WTC11 (cell line): Measurements from ENCODE around the gene USP47. TPM values are rescaled to one million over a fixed set of nuclear protein-coding genes. Genes with fewer than 3 reads are reported as not detected.

Source experiments
- ATAC-seq: fragments of 200-7000 bp; cut with Tn5 transposase; 2 replicates; pipeline ENCODE4 v1.10.0; 2021; ENCODE audit warnings: mild to moderate bottlenecking, moderate library complexity
- CTCF ChIA-PET: fragments of 300-600 bp; sonication (Branson Sonifier 250); formaldehyde crosslinking; loops from one replicate; lab custom pipeline; 2021; ENCODE audit warnings: antibody characterized with exemption; lab: Charles Lee
- POLR2A ChIA-PET: fragments of 350-600 bp; sonication (Branson Sonifier 250); formaldehyde crosslinking; loops from one replicate; lab custom pipeline; 2021; ENCODE audit warnings: antibody characterized with exemption; lab: Charles Lee
- DNase-seq: peaks from one replicate; pipeline ENCODE4 v3.0.0; 2021; ENCODE audit warnings: low spot score
- H3K27ac Mint-ChIP-seq: 2 replicates; pipeline ENCODE4 v1.8.0; 2021; ENCODE audit warnings: mixed read lengths
- H3K27me3 Mint-ChIP-seq: 2 replicates; pipeline ENCODE4 v1.8.0; 2021; ENCODE audit warnings: low read depth, mild to moderate bottlenecking, moderate library complexity, mixed read lengths
- H3K36me3 Mint-ChIP-seq: 2 replicates; pipeline ENCODE4 v1.8.0; 2021; ENCODE audit warnings: mixed read lengths
- H3K4me1 Mint-ChIP-seq: 2 replicates; pipeline ENCODE4 v1.8.0; 2022; ENCODE audit warnings: mixed read lengths
- H3K4me3 Mint-ChIP-seq: 2 replicates; pipeline ENCODE4 v1.8.0; 2021; ENCODE audit warnings: mild to moderate bottlenecking, moderate library complexity, mixed read lengths
- H3K9me3 Mint-ChIP-seq: 2 replicates; pipeline ENCODE4 v1.8.0; 2021; ENCODE audit warnings: mixed read lengths
- ATF1 ChIP-seq: sonication (generic); formaldehyde crosslinking; IDR thresholded peaks from 2 replicates; pipeline ENCODE4 v1.8.1; 2023; ENCODE audit warnings: mild to moderate bottlenecking, moderate library complexity, missing genetic modification reagents
- GABPB1 ChIP-seq: sonication (generic); formaldehyde crosslinking; IDR thresholded peaks from 2 replicates; pipeline ENCODE4 v1.8.1; 2023; ENCODE audit warnings: mild to moderate bottlenecking, missing genetic modification reagents
- GTF2I ChIP-seq: fragments of 250-450 bp; sonication (Bioruptor Pico); conservative IDR thresholded peaks from 2 replicates; pipeline ENCODE4 v1.4.0; 2021; ENCODE audit warnings: mild to moderate bottlenecking
- MXD4 ChIP-seq: fragments of 250-450 bp; sonication (Bioruptor Pico); IDR thresholded peaks from 2 replicates; pipeline ENCODE4 v1.8.0; 2021; ENCODE audit warnings: mild to moderate bottlenecking, moderate library complexity, borderline replicate concordance
- MYBL2 ChIP-seq: sonication (generic); formaldehyde crosslinking; IDR thresholded peaks from 2 replicates; pipeline ENCODE4 v1.8.1; 2023; ENCODE audit warnings: mild to moderate bottlenecking, moderate library complexity, missing genetic modification reagents
- NFYB ChIP-seq: sonication (generic); formaldehyde crosslinking; conservative IDR thresholded peaks from 2 replicates; pipeline ENCODE4 v1.8.0; 2022; ENCODE audit warnings: low read depth, missing genetic modification reagents
- NR3C1 ChIP-seq: sonication (generic); formaldehyde crosslinking; conservative IDR thresholded peaks from 2 replicates; pipeline ENCODE4 v1.8.1; 2023; ENCODE audit warnings: low read depth, mild to moderate bottlenecking, missing genetic modification reagents
- TEAD1 ChIP-seq: sonication (generic); formaldehyde crosslinking; IDR thresholded peaks from 2 replicates; pipeline ENCODE4 v1.8.0; 2022; ENCODE audit warnings: mild to moderate bottlenecking, missing genetic modification reagents
- ZNF121 ChIP-seq: sonication (generic); formaldehyde crosslinking; IDR thresholded peaks from 2 replicates; pipeline ENCODE4 v1.8.0; 2023; ENCODE audit warnings: missing genetic modification reagents
- ZNF219 ChIP-seq: sonication (generic); formaldehyde crosslinking; IDR thresholded peaks from 2 replicates; pipeline ENCODE4 v1.8.0; 2023; ENCODE audit warnings: missing genetic modification reagents, mild to moderate bottlenecking, borderline replicate concordance
- total RNA-seq: library from RNA; stranded (reverse); gene quantifications from 3 replicates; pipeline ENCODE4 v1.2.3, GENCODE V29; 2021
- TF ChIP-seq, protein P1 (sequence below): fragments of 250-450 bp; sonication (Bioruptor Pico); conservative IDR thresholded peaks from 2 replicates; pipeline ENCODE4 v1.9.0; 2021; ENCODE audit warnings: mild to moderate bottlenecking
- TF ChIP-seq, protein P2 (sequence below): sonication (generic); formaldehyde crosslinking; IDR thresholded peaks from 2 replicates; pipeline ENCODE4 v1.8.1; 2022; ENCODE audit warnings: low read depth, mild to moderate bottlenecking, moderate library complexity, missing genetic modification reagents, borderline replicate concordance
- TF ChIP-seq, protein P3 (sequence below): sonication (generic); formaldehyde crosslinking; IDR thresholded peaks from 2 replicates; pipeline ENCODE4 v1.8.1; 2022; ENCODE audit warnings: mild to moderate bottlenecking, moderate library complexity, missing genetic modification reagents
- TF ChIP-seq, protein P4 (sequence below): sonication (generic); formaldehyde crosslinking; IDR thresholded peaks from 2 replicates; pipeline ENCODE4 v1.8.1; 2023; ENCODE audit warnings: mild to moderate bottlenecking, moderate library complexity, missing genetic modification reagents

Gene USP47
- total RNA-seq, 1 experiment from 2014 or later: 19.7 TPM

DNA sequence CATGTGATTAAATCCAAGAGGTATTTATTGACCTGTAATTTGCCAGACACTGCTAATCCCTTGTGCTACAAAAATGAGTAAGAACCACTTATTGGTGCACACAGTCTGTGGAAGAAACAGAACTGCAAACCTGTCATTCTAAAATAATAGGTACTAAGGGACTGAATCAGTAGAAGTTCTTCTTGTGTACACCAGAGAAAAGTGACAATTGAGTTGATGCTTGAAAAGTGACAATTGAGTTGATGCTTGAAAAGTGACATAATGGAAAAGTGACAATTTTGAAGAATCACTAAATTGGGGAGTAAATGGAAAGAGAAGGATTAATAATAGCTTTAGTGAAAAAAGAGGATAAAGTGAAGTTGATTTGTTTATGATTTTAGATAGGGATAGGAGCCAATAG lies 110.3 kb downstream of the USP47 start (continued):
- TF ChIP-seq, protein P1, sequence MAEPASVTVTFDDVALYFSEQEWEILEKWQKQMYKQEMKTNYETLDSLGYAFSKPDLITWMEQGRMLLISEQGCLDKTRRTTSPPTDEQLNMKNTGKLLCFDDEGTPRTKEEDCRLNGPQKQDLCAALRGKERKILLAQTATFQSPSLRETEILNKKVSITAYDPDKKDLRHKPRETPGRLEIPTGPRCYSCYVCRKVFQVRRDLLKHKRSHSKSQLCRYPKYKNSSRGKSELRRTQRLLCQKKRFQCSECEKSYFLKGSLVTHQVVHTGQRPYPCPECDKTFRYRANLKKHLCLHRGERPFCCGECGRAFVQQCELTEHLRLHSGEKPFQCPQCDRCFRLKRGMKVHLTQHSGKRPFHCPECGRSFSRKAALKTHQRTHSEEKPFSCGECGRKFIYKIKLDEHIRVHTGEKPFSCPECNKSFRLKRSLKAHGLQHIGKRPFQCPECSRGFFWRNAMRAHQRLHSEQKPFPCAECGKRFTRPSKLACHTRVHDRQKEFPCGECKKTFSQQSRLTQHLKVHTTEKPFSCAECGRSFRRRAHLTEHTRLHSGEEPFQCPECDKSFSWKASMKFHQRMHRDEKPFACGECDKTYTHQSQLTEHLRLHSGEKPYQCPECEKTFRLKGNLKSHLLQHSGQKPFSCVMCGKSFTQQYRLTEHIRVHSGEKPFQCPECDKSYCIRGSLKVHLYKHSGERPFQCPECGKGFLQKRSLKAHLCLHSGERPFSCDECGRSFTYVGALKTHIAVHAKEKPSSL (CRISPR knock-in tag): no peak
- TF ChIP-seq GABPB1 (CRISPR knock-in tag): no peak
- TF ChIP-seq ZNF219 (CRISPR knock-in tag): no peak
- TF ChIP-seq MYBL2 (CRISPR knock-in tag): no peak
- TF ChIP-seq GTF2I (CRISPR knock-in tag): no peak
- TF ChIP-seq, protein P2, sequence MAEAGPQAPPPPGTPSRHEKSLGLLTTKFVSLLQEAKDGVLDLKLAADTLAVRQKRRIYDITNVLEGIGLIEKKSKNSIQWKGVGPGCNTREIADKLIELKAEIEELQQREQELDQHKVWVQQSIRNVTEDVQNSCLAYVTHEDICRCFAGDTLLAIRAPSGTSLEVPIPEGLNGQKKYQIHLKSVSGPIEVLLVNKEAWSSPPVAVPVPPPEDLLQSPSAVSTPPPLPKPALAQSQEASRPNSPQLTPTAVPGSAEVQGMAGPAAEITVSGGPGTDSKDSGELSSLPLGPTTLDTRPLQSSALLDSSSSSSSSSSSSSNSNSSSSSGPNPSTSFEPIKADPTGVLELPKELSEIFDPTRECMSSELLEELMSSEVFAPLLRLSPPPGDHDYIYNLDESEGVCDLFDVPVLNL (CRISPR knock-in tag): no peak
- TF ChIP-seq, protein P3, sequence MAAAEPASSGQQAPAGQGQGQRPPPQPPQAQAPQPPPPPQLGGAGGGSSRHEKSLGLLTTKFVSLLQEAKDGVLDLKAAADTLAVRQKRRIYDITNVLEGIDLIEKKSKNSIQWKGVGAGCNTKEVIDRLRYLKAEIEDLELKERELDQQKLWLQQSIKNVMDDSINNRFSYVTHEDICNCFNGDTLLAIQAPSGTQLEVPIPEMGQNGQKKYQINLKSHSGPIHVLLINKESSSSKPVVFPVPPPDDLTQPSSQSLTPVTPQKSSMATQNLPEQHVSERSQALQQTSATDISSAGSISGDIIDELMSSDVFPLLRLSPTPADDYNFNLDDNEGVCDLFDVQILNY (CRISPR knock-in tag): no peak
- TF ChIP-seq, all 79 proteins: peak for 0

DNA sequence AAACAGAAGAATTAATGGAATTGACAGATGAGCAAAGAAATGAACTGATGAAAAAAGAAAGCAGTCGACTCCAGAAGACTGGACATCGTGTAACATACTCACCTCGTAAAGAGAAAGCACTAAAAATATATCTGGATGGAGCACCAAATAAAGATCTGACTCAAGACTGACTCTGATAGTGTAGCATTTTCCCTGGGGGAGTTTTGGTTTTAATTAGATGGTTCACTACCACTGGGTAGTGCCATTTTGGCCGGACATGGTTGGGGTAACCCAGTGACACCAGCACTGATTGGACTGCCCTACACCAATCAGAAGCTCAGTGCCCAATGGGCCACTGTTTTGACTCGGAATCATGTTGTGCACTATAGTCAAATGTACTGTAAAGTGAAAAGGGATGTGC lies 114.2 kb downstream of the USP47 start:
- ATAC-seq: no peak
- no peak for DNase-seq
- H3K9me3 Mint-ChIP-seq: 0 out of 2 replicates have a peak, but pooled peaks cover 1% of the 10 kb centered on the region
- H3K4me3 Mint-ChIP-seq: no peak overlapping the region
- H3K27ac Mint-ChIP-seq: no peak overlapping the region
- H3K36me3 Mint-ChIP-seq: peaks cover 29% of the 10 kb centered on the region
- H3K27me3 Mint-ChIP-seq: no peaks in the 10 kb centered on the region
- POLR2A ChIA-PET: no interaction called here
- TF ChIP-seq TEAD1 (CRISPR knock-in tag) (no peak), ATF1 (CRISPR knock-in tag) (no peak)
- peaks cover 9% of the 10 kb centered on the region for H3K4me1 Mint-ChIP-seq
- CTCF ChIA-PET: interaction anchor here (1.5 to 2.5 kb wide), 3 partner anchors 11 to 25 kb away, joined by 4 to 13 read pairs (median 4); no protein-coding TSS in a partner anchor

DNA sequence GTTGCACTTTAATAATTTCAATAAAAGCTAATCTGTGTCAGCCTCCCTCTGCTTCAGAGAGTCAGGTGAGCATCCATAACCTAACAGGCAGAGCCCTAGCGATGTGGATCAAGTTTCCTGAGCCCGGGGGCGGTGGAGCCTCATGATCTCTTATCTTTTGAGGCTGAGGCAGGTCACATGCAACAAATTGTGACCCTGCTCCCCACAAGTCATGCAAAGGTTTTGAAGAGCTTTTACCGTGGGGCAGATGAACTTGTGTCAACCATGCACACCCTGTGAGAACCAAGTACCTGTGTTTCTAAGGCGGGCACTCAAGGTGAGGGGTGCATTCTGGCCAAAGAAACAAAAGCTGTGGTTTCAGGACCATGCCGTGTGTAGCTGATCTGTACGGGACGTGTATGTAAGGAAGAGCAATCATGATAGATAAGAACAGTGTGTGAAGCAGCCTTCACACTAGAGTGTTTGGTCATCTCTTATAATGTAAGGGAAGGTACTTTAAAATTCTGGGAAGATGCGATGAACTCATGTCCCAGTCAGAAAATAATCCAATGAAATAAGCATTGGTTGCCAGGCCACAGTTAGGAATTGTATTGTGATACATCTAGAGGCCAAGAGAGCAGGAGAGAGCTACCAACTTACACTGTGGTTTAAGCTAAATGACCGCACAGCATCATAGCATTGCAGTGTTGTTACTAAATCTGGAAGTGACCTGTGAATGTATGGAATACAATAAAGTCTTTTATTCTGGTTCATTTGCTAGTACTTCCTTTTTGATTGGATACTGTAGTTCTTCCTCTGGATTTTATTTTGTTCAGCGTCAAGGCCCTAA lies 116.8 kb downstream of the USP47 start:
- ChIA-PET POLR2A (no interaction called here), CTCF (interaction anchor here (1.1 to 2.0 kb wide), 2 partner anchors 8 to 86 kb away, joined by 4 to 14 read pairs; no protein-coding TSS in a partner anchor)
- 0 out of 2 replicates have a peak, but pooled peaks cover 4% of the 10 kb centered on the region for H3K9me3 Mint-ChIP-seq
- H3K4me3 Mint-ChIP-seq: no peak overlapping the region
- no peaks in the 10 kb centered on the region for H3K27me3 Mint-ChIP-seq
- H3K36me3 Mint-ChIP-seq: peaks cover 19% of the 10 kb centered on the region
- ATAC-seq: no peak
- H3K27ac Mint-ChIP-seq: no peak overlapping the region
- DNase-seq: no peak
- TF ChIP-seq MXD4: no peak
- no peak for TF ChIP-seq NR3C1 (CRISPR knock-in tag)
- TF ChIP-seq ZNF121 (CRISPR knock-in tag): no peak
- no peak for TF ChIP-seq ZNF219 (CRISPR knock-in tag)
- TF ChIP-seq, protein P4, sequence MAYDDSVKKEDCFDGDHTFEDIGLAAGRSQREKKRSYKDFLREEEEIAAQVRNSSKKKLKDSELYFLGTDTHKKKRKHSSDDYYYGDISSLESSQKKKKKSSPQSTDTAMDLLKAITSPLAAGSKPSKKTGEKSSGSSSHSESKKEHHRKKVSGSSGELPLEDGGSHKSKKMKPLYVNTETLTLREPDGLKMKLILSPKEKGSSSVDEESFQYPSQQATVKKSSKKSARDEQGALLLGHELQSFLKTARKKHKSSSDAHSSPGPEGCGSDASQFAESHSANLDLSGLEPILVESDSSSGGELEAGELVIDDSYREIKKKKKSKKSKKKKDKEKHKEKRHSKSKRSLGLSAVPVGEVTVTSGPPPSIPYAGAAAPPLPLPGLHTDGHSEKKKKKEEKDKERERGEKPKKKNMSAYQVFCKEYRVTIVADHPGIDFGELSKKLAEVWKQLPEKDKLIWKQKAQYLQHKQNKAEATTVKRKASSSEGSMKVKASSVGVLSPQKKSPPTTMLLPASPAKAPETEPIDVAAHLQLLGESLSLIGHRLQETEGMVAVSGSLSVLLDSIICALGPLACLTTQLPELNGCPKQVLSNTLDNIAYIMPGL (CRISPR knock-in tag): no peak
- TF ChIP-seq NFYB (CRISPR knock-in tag): no peak
- H3K4me1 Mint-ChIP-seq: peaks cover 11% of the 10 kb centered on the region
